GM21723 (cell line): ENCODE data around the gene FSTL3.
A peak's percentile ranks its signal among the peaks of the same experiment; 100 is the strongest.
"Not testable (repeated sequence)": the region's sequence is repeated elsewhere in the genome, so short reads cannot be mapped to it uniquely, and the experiment has no call there.

Source experiments
- ATAC-seq: cut with Tn5 transposase; IDR thresholded peaks from one replicate; pipeline ENCODE4 v1.9.1; 2021; ENCODE audit warnings: mild to moderate bottlenecking, moderate library complexity; ENCODE audit not compliant: unreplicated experiment

FSTL3 gene

DNA sequence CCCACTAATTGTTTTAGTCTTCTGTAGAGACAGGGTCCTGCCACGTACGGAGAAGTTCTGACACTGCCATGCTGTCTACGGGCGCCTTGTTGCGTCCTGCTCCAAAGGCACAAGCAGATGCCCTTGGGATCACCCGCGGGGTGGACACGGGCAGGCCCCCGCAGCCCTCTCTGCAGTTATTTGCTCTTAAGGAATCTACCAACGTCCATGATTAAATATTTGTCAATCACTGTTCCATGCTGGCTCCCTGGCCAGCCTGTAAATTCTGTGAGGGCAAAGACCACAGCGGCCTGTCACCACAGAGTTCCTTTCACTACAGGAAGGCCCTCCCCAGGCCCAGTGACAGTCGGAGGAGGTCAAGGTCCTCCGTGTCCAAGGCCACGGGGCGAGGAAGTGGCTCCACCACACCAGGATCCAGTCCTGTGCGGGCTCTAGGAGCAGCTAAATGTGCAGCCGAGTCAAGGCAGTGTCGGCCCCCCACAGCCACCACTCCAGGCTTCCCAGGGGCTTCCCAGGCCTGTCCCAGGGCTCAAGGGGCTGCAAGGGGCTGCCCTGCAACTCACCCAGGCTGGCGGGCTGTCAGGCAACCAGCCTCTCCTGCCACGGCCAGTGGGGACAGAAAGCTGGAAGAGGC is 15.3 kb upstream of the FSTL3 start:
- no peak for ATAC-seq

GRCh38 chr19:661427-662196 is 14.6 kb upstream of the FSTL3 start:
- peak; percentile 31 for ATAC-seq

- no peak for ATAC-seq
These were observed 13.8 kb upstream of the FSTL3 start for GRCh38 chr19:662207-662961.

- ATAC-seq: peak; percentile 40
These were observed 13.1 kb upstream of the FSTL3 start, which contains the start of gene RNF126 for GRCh38 chr19:662962-663681. Gene RNF126, minus strand, starts transcription at chr19:663214. Its CDS starts 93 bp downstream, at chr19:663121.

DNA sequence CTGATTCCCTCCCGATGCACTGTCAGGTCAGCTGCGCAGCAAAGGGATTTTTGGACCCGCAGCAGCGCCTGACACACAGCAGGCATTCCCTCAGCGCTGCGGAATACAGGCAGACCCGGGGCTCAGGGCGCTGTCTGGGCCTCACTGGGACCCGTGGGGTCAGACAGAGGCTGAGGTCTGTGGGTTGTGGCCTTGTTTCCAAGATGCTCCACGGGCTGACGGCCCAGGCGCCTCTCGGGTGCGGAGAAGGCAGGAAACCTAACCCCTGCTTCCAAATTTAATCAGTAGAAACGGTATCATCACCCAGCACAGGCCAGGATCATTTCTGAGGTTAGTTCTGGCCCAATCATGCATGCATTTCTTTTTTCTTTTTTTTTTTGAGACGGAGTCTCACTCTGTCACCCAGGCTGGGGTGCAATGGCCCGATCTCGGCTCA is 12.5 kb upstream of the FSTL3 start:
- no peak for ATAC-seq

- ATAC-seq: no peak
These were observed 11.2 kb upstream of the FSTL3 start for GRCh38 chr19:664913-665443.

GRCh38 chr19:666985-667573 is 9.1 kb upstream of the FSTL3 start:
- not testable (repeated sequence) for ATAC-seq

DNA sequence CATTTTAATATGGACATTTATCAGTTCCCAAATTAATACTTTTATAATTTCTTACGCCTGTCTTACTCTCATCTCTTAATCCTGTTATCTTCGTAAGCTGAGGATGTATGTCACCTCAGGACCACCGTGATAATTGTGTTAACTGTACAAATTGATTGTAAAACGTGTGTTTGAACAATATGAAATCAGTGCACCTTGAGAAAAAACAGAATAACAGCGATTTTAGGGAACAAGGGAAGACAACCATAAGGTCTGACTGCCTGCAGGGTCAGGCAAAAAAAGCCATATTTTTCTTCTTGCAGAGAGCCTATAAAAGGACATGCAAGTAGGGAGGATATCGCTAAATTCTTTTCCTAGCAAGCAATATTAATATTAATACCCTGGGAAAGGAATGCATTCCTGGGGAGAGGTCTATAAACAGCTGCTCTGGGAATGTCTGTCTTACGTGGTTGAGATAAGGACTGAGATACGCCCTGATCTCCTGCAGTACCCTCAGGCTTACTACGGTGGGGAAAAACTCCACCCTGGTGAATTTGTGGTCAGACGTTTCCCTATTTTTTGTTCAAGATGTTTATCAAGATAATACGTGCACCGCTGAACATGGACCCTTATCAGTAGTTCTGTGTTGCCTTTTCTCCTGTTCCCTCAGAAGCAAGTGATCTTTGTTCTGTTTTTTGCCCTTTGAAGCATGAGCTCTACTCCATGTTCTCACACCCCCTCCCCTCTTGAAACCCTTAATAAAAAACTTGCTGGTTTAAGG is 7.3 kb upstream of the FSTL3 start:
- ATAC-seq: not testable (repeated sequence)

DNA sequence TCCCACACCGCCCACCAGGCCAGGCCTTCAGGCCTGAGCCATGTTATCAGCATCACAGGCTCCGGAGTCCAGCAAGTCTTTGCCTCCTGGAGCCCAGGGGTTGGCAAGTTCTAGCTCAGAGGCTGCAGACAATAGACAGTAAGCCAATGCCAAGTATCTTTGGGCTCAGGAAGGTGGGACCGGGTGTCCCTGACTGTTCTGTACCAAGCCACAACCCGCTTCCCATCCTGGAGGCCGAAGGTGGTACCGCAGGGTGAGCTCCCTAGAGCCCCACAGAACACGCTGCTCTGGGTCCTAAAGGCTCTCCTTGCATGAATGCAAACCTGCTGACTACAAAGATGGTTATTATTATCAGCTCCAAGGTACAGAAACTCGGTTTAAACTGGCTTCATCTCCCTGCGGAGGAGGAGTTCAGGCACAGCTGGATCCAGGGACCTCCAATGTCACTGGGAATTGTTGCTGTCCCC is 5.5 kb upstream of the FSTL3 start:
- no peak for ATAC-seq

DNA sequence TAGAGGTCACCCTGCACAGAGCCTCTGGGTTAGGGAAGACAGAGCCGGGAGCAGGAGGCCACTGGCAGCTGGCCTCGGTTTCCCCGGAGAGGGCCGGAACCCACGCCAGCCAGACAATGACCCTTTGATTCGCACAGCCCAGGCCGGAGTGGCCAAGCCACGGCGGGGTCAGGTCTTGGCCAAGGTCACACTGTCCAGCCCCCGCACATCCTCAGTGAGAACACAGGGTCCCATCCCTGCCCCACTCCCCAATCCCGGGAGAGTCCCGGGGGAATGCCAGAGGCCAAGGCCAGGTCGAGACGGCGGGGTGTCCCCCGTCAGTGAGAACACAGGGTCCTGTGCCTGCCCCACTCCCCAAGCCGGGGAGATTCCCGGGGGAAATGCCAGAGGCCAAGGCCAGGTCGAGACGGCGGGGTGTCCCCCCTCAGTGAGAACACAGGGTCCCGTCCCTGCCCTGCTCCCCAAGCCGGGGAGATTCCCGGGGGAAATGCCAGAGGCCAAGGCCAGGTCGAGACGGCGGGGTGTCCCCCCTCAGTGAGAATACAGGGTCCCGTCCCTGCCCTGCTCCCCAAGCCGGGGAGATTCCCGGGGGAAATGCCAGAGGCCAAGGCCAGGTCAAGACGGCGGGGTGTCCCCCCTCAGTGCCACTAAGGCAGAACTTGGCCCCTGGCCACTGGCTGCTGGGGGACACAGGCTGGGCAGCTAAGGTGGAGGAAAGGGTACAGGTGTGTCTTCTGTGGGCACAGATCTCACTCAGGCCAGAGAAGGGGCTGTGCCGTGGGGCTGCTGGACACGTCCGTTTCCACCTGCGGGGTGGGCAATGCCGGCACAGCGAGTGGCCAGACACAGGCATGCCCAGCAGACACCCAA is 1.7 kb upstream of the FSTL3 start:
- no peak for ATAC-seq

DNA sequence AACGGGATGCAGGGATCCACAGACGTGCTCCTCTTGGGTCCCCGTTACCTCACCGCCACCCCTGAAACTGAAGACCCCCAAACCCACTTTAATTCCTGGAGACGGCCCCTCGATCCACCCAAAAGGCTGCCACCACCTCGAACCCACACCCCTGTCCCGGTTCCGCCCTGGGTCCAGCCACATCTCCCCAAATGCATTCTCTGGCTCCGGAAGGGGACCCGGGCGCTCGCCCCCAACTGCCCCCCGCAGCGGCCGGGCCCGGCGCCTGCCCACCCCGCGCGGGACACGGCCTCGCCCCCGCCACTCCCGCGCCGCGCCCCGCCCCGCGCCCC is 219 bp upstream of the FSTL3 start:
- no peak for ATAC-seq

DNA sequence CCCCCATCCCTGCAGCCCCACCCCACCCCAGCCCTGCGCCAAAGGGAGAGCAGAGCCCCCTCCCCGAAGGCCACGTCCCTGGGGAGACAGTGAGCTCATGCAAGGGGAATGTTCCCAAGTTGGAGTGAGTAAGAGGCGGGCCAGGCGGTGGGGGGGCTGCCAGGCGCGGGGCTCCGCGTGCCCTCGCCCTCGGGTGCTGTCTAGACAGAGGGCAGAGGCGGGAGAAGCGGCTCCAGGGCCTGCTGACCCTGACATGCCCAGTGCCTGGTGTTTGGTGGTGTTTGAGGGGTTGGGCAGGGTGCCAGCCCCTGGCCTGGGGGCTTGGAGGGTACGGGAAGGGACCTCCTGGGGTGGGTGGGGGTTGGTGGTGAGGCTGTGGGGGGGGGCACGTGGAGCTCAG is 1.0 kb downstream of the FSTL3 start:
- ATAC-seq: no peak

GRCh38 chr19:677601-678436 is 1.6 kb downstream of the FSTL3 start:
- no peak for ATAC-seq

GRCh38 chr19:678791-679388 is 2.7 kb downstream of the FSTL3 start:
- ATAC-seq: no peak

GRCh38 chr19:679418-680286 is 3.5 kb downstream of the FSTL3 start:
- ATAC-seq: peak; percentile 30

DNA sequence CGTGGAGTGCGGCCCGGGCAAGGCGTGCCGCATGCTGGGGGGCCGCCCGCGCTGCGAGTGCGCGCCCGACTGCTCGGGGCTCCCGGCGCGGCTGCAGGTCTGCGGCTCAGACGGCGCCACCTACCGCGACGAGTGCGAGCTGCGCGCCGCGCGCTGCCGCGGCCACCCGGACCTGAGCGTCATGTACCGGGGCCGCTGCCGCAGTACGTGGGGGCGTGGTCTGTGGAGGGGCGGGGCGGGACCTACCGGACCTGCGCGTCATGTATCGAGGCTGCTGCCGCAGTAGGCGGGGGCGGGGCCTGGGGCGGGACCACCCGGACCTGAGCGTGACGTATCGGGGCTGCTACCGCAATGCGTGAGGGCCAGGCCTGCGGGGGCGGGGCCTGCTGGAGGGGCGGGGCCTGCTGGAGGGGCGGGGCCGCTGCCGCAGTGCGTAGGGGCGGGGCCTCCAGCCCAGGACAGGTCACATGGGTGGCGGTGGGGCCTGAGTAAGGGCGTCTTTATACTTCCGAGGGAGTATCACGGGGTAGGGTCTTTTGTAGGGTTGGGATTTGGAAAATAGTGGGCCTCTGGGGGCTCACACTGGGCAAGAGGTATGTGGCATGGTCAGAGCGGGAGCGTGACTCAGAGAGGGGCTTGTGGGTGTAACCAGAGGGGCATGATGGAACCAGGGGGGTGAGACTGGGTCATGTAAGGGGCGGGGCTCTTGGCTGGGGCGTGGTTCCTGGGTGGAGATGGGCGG is 4.3 kb downstream of the FSTL3 start:
- peak; percentile 68 for ATAC-seq
